Glutamatergic neuron (in vitro differentiated cells): Measurements from ENCODE around the gene GAS5. TPM values are rescaled to one million over a fixed set of nuclear protein-coding genes. Genes with fewer than 3 reads are reported as not detected.

Experiments
- DNase-seq: peaks from one replicate; pipeline ENCODE4 v3.0.0; 2022
- H3K27ac Mint-ChIP-seq: one replicate; pipeline ENCODE4 v1.8.0; 2020; ENCODE audit warnings: mild to moderate bottlenecking, mixed read lengths, inconsistent platforms; ENCODE audit not compliant: unreplicated experiment
- H3K27me3 Mint-ChIP-seq: one replicate; pipeline ENCODE4 v1.8.0; 2020; ENCODE audit warnings: mild to moderate bottlenecking, moderate library complexity, mixed read lengths, inconsistent platforms; ENCODE audit not compliant: unreplicated experiment
- H3K36me3 Mint-ChIP-seq: one replicate; pipeline ENCODE4 v1.8.0; 2020; ENCODE audit warnings: mild to moderate bottlenecking, mixed read lengths, inconsistent platforms; ENCODE audit not compliant: unreplicated experiment
- H3K4me1 Mint-ChIP-seq: one replicate; pipeline ENCODE4 v1.8.0; 2020; ENCODE audit warnings: mild to moderate bottlenecking, low read depth, mixed read lengths, inconsistent platforms; ENCODE audit not compliant: unreplicated experiment
- H3K4me3 Mint-ChIP-seq: one replicate; pipeline ENCODE4 v1.8.0; 2020; ENCODE audit warnings: mild to moderate bottlenecking, mixed read lengths, inconsistent platforms; ENCODE audit not compliant: unreplicated experiment
- H3K9me3 Mint-ChIP-seq: one replicate; pipeline ENCODE4 v1.8.0; 2020; ENCODE audit warnings: mild to moderate bottlenecking, moderate library complexity, mixed read lengths, inconsistent platforms; ENCODE audit not compliant: unreplicated experiment
- total RNA-seq: library from RNA; stranded (reverse); fragmentation: NEBNext Ultra II Directional; extraction: Animal tissue kit (Norgen Biotek cat#: 25700); gene quantifications from one replicate; pipeline ENCODE4 v1.2.1, GENCODE V29; 2021; ENCODE audit not compliant: unreplicated experiment
- TF ChIP-seq, protein P1 (sequence below): fragments of 200-600 bp; sonication (generic); IDR thresholded peaks from one replicate; pipeline ENCODE4 v1.5.0; 2021; ENCODE audit not compliant: partially characterized antibody, unreplicated experiment

GAS5 gene
- total RNA-seq, 1 donor from 2014 or later: 281 TPM

DNA sequence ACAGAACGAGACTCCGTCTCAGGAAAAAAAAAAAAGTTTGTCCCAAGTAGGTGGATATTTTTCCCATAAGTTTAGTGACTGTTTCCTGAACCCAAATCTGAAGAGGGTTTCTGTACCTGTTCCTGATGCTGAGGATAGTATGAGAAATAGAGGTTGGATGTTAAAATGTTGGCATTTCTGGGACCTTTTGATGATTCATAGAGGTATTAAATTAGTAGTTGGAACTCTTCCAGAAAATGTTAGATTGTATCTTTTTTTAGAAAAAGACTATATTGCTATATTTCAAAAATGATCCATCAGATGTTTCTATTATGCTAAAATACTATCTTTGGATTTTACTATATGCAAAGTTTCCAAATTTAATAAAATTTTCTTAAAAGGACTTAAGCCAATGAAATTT, 40.2 kb downstream of the GAS5 start:
- peaks cover 8% of the 10 kb centered on the region for H3K9me3 Mint-ChIP-seq
- H3K27me3 Mint-ChIP-seq: peaks cover 8% of the 10 kb centered on the region
- H3K4me1 Mint-ChIP-seq: peaks cover 10% of the 10 kb centered on the region
- TF ChIP-seq, protein P1, sequence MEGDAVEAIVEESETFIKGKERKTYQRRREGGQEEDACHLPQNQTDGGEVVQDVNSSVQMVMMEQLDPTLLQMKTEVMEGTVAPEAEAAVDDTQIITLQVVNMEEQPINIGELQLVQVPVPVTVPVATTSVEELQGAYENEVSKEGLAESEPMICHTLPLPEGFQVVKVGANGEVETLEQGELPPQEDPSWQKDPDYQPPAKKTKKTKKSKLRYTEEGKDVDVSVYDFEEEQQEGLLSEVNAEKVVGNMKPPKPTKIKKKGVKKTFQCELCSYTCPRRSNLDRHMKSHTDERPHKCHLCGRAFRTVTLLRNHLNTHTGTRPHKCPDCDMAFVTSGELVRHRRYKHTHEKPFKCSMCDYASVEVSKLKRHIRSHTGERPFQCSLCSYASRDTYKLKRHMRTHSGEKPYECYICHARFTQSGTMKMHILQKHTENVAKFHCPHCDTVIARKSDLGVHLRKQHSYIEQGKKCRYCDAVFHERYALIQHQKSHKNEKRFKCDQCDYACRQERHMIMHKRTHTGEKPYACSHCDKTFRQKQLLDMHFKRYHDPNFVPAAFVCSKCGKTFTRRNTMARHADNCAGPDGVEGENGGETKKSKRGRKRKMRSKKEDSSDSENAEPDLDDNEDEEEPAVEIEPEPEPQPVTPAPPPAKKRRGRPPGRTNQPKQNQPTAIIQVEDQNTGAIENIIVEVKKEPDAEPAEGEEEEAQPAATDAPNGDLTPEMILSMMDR: no peak
- H3K36me3 Mint-ChIP-seq: no peaks in the 10 kb centered on the region
- no peak for DNase-seq
- no peak overlapping the region for H3K4me3 Mint-ChIP-seq
- no peak overlapping the region for H3K27ac Mint-ChIP-seq

DNA sequence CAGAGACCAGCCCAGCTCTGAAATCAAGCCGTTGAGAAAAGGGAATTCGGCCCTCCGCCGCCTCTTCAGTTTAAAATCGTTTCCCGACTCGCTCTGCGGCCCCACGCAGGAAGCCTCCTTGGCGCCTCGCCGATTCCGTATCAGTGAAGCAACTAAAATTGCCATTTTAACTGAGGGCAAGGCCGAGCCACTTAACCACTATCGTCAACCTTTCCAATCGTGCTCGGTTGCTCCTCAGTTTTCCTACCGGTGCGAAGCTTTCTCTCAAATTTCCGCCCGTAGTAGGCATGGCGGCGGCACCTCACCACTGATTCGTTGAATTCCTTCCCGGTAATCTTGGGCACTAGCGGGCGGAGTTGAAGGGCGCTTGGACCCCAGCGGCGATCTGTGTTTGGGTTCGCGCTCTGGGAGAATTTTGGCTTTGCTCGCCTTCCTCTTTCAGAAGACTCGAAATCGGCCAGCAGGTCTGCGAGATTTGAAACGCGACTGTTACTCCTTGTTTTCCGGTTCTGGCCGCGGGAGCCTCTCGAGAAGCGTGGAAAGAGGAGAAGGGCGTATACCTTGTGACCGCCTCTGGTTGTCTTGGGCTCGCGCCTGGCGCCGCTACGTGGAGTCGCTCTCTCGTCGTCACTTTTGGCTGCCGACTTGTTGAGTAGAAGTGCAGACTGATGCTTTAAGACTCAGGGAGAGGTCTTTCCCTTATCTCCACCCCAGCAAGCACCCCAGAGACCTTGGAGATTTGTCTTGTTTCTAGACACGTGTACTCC, 43.3 kb downstream of the GAS5 start, which contains the start of the genes CENPL and DARS2:
TSS of gene CENPL (minus strand) at position 569 of the 767 bp plus-strand sequence. CDS start 13,584 bp downstream, outside the sequence.
TSS of gene DARS2 (plus strand) at position 359 of the 767 bp plus-strand sequence. CDS start 557 bp downstream, outside the sequence.
- Mint-ChIP-seq H3K4me1 (peaks cover 11% of the 10 kb centered on the region), H3K9me3 (peaks cover 8% of the 10 kb centered on the region), H3K27ac (peak within 1 kb of the TSS; percentile 97), H3K36me3 (no peaks in the 10 kb centered on the region), H3K27me3 (peaks cover 8% of the 10 kb centered on the region), H3K4me3 (peak within 1 kb of the TSS; percentile 98)
- TF ChIP-seq, protein P1: peak; percentile 39
- DNase-seq: peak; percentile 88

DNA sequence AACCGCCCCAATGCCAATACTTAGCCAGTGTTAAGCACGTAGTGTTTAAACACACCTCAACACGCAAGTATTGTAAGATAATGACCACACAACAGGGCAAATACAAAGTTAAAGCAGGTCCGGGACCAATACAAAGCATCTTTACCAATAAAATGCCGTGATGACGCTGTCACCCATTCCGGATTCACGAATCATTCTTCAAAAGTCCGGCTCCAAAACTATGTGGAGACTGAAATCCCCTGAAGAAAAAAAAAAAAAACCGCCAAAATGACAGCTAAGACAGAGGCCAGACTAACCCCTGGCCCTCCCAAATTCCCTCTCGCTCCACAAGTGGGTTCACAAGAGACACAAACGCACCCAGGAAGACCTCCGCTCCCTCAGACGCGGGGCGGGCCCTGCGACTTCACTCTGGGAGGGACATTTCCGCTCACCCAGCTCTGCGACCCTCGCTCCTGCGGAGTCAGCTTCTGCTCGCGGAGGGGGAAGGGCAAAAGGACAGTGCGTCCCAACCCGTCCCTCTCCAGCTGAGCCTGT, 43.9 kb downstream of the GAS5 start:
- Mint-ChIP-seq H3K4me1 (peaks cover 11% of the 10 kb centered on the region), H3K27ac (peak overlapping the region; percentile 97), H3K4me3 (peak overlapping the region; percentile 98), H3K9me3 (peaks cover 8% of the 10 kb centered on the region), H3K27me3 (peaks cover 8% of the 10 kb centered on the region), H3K36me3 (no peaks in the 10 kb centered on the region)
- TF ChIP-seq, protein P1: no peak
- no peak for DNase-seq

- peaks cover 8% of the 10 kb centered on the region for H3K27me3 Mint-ChIP-seq
- H3K36me3 Mint-ChIP-seq: no peaks in the 10 kb centered on the region
- no peak overlapping the region for H3K4me3 Mint-ChIP-seq
- H3K9me3 Mint-ChIP-seq: peaks cover 8% of the 10 kb centered on the region
- no peak overlapping the region for H3K27ac Mint-ChIP-seq
- DNase-seq: no peak
- H3K4me1 Mint-ChIP-seq: peaks cover 11% of the 10 kb centered on the region
- TF ChIP-seq, protein P1: no peak
Observed at GRCh38 chr1:173821680-173822079, 46.1 kb downstream of the GAS5 start.

- H3K27ac Mint-ChIP-seq: no peak overlapping the region
- no peak overlapping the region for H3K4me3 Mint-ChIP-seq
- TF ChIP-seq, protein P1: no peak
- peaks cover 11% of the 10 kb centered on the region for H3K4me1 Mint-ChIP-seq
- H3K9me3 Mint-ChIP-seq: peaks cover 5% of the 10 kb centered on the region
- no peaks in the 10 kb centered on the region for H3K27me3 Mint-ChIP-seq
- no peak for DNase-seq
- no peaks in the 10 kb centered on the region for H3K36me3 Mint-ChIP-seq
Observed at GRCh38 chr1:173818459-173818858, 49.3 kb downstream of the GAS5 start.
